HG03045 (cell line): ENCODE results near the gene HYCC1.
"Not testable (repeated sequence)": the region's sequence is repeated elsewhere in the genome, so short reads cannot be mapped to it uniquely, and the experiment has no call there.

ENCODE experiments used
- ATAC-seq: cut with Tn5 transposase; IDR thresholded peaks from one replicate; pipeline ENCODE4 v1.9.1; 2021; ENCODE audit warnings: mild to moderate bottlenecking, moderate library complexity; ENCODE audit not compliant: unreplicated experiment

HYCC1 gene

GRCh38 chr7:23013715-23014649, at the start of gene HYCC1:
Gene HYCC1 (minus strand): TSS chr7:23014130. CDS start chr7:22991111, 23,019 bp downstream.
- ATAC-seq = peak; percentile 98

DNA sequence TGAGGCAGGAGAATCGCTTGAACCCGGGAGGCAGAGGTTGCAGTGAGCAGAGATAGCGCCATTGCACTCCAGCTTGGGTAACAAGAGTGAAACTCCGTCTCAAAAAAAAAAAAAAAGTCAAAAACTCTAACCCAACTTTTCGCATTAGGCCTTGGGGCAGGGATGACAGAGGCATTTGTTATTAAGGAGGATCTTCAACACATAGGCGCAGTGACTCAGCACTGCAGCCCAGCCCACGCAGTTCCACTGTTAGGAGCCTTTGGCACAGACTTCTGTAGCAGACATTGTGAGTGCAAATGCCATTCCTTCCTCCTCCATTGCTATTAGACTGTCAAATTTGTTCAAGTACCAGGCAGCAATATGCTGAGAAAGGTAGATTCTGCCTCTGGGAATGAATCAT, 48.5 kb upstream of the HYCC1 start:
- no peak for ATAC-seq

- ATAC-seq = no peak
Observed at GRCh38 chr7:23061327-23061726, 47.4 kb upstream of the HYCC1 start.

- ATAC-seq = no peak
Observed at GRCh38 chr7:23058408-23059096, 44.6 kb upstream of the HYCC1 start.

GRCh38 chr7:23055582-23056178, 41.8 kb upstream of the HYCC1 start:
- no peak for ATAC-seq

- ATAC-seq = not testable (repeated sequence)
Observed at GRCh38 chr7:23051124-23051485, 37.2 kb upstream of the HYCC1 start.

GRCh38 chr7:23046336-23046735, 32.4 kb upstream of the HYCC1 start:
- ATAC-seq = not testable (repeated sequence)

DNA sequence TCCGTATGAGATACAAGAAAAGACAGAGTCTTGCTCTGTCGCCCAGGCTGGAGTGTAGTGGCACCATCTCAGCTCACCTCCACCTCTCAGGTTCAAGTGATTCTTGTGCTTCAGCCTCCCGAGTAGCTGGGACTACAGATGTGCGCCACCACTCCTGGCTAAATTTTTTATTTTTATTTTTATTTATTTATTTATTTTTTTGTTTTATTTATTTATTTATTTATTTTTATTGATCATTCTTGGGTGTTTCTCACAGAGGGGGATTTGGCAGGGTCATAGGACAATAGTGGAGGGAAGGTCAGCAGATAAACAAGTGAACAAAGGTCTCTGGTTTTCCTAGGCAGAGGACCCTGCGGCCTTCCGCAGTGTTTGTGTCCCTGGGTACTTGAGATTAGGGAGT, 31.2 kb upstream of the HYCC1 start:
- ATAC-seq = not testable (repeated sequence)

DNA sequence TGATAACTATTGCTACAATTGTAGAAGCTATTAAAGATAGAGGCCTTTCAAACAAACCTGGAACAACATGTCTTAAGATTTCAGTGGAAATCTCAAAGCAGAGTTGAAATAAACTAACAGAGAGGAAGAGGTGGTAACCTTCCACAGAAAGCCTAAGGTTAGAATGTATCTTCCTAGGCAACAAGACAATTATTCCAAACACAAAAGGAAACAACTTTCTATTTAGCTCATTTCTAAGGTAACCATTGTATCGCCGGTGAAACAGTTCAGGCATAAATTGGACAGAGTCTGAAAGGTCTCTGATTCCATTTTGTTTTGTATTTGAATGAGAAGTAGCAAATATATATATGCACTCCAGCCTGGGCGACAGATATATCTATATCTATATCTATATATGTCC, 30.7 kb upstream of the HYCC1 start:
- no peak for ATAC-seq

DNA sequence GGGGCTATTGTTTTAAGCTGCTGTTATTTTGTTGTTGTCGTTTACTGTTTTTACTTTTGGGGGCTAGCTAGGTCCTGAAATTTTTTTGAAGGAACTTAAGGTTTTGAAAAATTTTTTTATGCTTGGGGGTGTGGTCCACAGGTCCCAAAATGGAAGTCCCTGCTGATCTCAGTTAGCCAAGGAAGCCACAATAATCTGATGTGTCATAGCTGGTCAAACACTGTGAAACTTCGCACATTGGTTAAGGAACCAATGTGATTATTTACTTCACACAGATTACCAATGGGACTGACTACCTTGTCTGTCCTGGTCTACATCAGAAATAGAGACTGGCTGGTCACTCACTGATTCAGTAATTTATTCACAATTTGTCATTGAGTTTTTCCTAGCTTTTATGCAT, 29.5 kb upstream of the HYCC1 start:
- no peak for ATAC-seq

DNA sequence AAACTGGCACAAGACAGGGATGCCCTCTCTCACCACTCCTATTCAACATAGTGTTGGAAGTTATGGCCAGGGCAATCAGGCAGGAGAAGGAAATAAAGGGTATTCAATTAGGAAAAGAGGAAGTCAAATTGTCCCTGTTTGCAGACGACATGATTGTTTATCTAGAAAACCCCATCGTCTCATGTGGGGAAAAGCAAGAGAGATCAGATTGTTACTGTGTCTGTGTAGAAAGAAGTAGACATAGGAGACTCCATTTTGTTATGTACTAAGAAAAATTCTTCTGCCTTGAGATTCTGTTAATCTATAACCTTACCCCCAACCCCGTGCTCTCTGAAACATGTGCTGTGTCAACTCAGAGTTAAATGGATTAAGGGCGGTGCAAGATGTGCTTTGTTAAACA, 25.7 kb upstream of the HYCC1 start:
- not testable (repeated sequence) for ATAC-seq

DNA sequence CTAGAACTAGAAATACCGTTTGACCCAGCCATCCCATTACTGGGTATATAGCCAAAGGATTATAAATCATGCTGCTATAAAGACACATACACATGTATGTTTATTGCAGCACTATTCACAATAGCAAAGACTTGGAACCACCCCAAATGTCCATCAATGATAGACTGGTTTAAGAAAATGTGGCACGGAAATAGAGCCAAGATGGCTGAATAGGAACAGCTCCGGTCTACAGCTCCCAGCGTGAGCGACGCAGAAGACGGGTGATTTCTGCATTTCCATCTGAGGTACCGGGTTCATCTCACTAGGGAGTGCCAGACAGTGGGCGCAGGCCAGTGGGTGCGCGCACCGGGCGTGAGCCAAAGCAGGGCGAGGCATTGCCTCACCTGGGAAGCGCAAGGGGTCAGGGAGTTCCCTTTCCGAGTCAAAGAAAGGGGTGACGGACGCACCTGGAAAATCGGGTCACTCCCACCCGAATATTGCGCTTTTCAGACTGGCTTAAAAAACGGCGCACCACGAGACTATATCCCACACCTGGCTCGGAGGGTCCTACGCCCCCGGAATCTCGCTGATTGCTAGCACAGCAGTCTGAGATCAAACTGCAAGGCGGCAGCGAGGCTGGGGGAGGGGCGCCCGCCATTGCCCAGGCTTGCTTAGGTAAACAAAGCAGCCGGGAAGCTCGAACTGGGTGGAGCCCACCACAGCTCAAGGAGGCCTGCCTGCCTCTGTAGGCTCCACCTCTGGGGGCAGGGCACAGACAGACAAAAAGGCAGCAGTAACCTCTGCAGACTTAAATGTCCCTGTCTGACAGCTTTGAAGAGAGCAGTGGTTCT, 21.8 kb upstream of the HYCC1 start:
- not testable (repeated sequence) for ATAC-seq

GRCh38 chr7:23027261-23027660, 13.3 kb upstream of the HYCC1 start:
- ATAC-seq = no peak

DNA sequence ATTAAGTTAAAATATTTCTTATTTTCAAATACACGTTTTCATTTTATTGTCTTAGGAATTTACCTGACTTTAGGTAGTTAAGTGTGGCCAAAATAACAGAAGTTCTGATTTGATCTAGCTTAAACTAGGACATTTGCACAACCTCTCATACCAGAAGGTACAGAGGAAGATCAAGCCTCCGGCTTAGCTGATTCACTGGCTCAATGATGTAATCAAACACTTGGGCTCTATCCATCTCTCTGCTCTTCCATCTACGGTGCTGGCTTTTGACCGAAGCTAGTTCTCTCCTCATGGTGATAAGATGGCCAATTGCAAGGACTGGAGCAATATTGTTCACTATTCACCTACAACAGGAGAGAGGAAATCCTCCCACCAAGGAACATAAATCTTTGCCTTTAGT, 12.2 kb upstream of the HYCC1 start:
- no peak for ATAC-seq

DNA sequence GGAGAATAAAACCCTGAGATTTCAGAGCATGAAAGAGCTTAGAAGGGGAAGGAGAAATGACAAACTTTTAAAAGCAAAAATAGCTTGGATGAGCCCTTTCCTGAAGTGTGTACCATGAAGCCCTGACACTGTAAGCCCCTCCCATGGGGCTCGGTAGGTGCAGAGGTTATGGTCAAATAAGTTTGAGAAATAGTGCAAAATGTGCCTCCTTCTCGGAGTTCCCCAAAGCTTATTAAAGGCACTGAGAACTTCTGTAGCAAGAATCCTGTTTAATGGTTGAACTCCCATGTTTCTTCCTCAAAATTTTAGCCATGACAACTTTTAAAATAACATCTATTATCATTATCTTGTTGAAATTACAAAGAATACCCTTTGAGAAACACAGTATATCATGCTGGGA, 10.5 kb upstream of the HYCC1 start:
- ATAC-seq = no peak

DNA sequence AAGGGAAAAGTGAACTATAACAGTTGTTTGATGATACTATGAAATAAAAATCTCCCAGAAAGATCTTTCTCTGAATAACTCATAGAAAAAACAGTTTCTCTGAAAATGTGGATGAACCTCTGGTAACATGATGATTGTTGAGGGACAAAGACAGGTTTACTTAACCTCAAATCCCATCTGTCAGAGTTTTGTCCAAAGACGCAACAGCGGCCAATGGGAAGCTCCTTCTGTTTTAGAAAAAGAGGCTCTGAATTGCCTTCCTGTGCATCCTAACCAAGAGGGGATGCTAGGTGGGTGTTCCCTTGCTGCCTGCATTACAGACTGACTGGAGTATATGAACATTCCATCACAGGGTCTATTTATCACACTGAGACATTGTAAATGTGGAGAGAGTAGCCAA, 8.9 kb upstream of the HYCC1 start:
- ATAC-seq = no peak

GRCh38 chr7:23022258-23022769, 8.4 kb upstream of the HYCC1 start:
- ATAC-seq = no peak

DNA sequence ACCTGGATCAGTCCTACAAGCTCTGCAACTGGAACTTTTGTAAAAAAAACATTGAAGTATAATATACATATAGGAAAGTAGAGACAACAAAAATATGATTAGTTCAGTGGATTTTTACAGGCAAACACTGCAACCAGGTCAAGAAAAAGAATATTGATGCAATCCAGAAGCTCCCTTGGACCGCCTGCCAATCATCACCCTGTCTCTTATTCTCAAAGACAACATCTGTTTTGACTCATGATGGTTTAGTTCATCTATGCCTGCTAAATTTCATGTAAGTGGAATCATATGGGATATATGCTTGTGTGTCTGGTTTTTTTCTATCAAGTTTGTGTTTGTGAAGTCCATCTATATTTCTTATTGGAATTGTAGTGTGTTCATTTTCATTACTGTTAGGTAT, 7.7 kb upstream of the HYCC1 start:
- ATAC-seq = no peak

- no peak for ATAC-seq
Observed at GRCh38 chr7:23020742-23021401, 6.9 kb upstream of the HYCC1 start.

DNA sequence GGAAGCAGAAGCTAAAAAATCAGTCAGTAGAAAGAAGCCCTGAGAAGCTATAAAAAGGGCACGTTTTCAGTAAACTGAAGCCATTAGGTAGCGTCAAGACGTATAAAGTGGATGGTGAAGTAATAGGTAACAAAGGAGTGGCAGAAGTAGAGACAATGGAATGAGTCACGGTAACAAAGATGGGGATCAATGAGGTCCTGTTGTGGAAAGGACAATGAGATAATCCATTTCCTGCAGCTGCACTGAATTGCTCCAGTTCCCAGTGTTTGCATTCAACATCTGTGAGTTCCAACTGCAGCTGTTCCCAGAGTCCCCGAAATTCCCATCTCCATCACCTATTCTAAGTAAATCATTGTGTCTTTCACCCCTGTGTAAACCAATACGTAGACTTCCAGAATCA, 4.8 kb upstream of the HYCC1 start:
- no peak for ATAC-seq
